ENCODE data around the gene PROC. TPM values are rescaled to one million over a fixed set of nuclear protein-coding genes. Genes with fewer than 3 reads are reported as not detected.

The PROC gene
- total RNA-seq, 1 experiment from 2014 or later: not detected

DNA sequence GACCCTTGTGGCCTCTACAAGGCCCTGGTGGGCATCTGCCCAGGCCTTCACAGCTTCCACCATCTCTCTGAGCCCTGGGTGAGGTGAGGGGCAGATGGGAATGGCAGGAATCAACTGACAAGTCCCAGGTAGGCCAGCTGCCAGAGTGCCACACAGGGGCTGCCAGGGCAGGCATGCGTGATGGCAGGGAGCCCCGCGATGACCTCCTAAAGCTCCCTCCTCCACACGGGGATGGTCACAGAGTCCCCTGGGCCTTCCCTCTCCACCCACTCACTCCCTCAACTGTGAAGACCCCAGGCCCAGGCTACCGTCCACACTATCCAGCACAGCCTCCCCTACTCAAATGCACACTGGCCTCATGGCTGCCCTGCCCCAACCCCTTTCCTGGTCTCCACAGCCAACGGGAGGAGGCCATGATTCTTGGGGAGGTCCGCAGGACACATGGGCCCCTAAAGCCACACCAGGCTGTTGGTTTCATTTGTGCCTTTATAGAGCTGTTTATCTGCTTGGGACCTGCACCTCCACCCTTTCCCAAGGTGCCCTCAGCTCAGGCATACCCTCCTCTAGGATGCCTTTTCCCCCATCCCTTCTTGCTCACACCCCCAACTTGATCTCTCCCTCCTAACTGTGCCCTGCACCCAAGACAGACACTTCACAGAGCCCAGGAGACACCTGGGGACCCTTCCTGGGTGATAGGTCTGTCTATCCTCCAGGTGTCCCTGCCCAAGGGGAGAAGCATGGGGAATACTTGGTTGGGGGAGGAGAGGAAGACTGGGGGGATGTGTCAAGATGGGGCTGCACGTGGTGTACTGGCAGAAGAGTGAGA lies 2.0 kb downstream of the PROC start:
- no peak overlapping the region for H2AFZ ChIP-seq (ENCODE audit: low read depth, low read length, poor library complexity, severe bottlenecking)
- no peaks in the 10 kb centered on the region for H3K9me3 ChIP-seq (ENCODE audit: control insufficient read depth in 1 of 2, insufficient read depth in 1 of 2, low read depth in 1 of 2, low read length in 2 of 2)
- H3K9me2 ChIP-seq (ENCODE audit: insufficient read depth): no peaks in the 10 kb centered on the region
- RAD21 ChIA-PET (ENCODE audit: low non-redundant PET in 1 of 2, low total read pairs in 2 of 2, uncharacterized antibody in 2 of 2, unreplicated experiment in 2 of 2): interaction anchor here in 1 of 2 experiments (0.6 kb wide), 1 partner anchor 13 kb away, joined by 3 read pairs; no protein-coding TSS in a partner anchor
- CTCF ChIA-PET: interaction anchor here (1.7 kb wide), 1 partner anchor 223 kb away, joined by 4 read pairs; no protein-coding TSS in a partner anchor
- no peaks in the 10 kb centered on the region for H4K20me1 ChIP-seq (ENCODE audit: insufficient read depth)
- intact Hi-C loops (cut with micrococcal nuclease): no loop called here
- H3K27me3 ChIP-seq (ENCODE audit: insufficient read depth, low read length): no peaks in the 10 kb centered on the region; the same call in 1 of the 2 replicates
- no peak overlapping the region; the same call in 1 of the 2 replicates for H3K27ac ChIP-seq (ENCODE audit: low read depth, low read length)
- no TSS peak for BruUV-seq (replicated peaks)
- no peaks in the 10 kb centered on the region for H3K79me2 ChIP-seq (ENCODE audit: insufficient read depth, low read length)
- no peak overlapping the region for H3K4me2 ChIP-seq (ENCODE audit: low read length)
- no peak for DNase-seq (ENCODE audit: low read depth, low spot score)
- TF ChIP-seq RAD21 (IDR thresholded peaks at IDR 0.05; ENCODE audit: low read depth) (no peak), FOSL1 (IDR thresholded peaks at IDR 0.05; ENCODE audit: low read depth) (no peak), CBX3 (IDR thresholded peaks at IDR 0.05; ENCODE audit: low read depth) (no peak), EGR1 (IDR thresholded peaks at IDR 0.05; ENCODE audit: low read depth) (no peak), YY1 (IDR thresholded peaks at IDR 0.05; ENCODE audit: extremely low read depth, insufficient replicate concordance, low read depth, low read length) (no peak), EZH2 (IDR thresholded peaks at IDR 0.05) (no peak), MAX (IDR thresholded peaks at IDR 0.05) (no peak), ZFX (IDR thresholded peaks at IDR 0.05) (no peak), EZH2phosphoT487 (IDR thresholded peaks at IDR 0.05; ENCODE audit: borderline replicate concordance) (no peak), SRF (IDR thresholded peaks at IDR 0.05; ENCODE audit: low read depth) (no peak), CEBPB (IDR thresholded peaks at IDR 0.05; ENCODE audit: low read depth) (no peak), ELF1 (IDR thresholded peaks at IDR 0.05; ENCODE audit: borderline replicate concordance, low read depth) (no peak)
- TF ChIP-seq, protein P1, sequence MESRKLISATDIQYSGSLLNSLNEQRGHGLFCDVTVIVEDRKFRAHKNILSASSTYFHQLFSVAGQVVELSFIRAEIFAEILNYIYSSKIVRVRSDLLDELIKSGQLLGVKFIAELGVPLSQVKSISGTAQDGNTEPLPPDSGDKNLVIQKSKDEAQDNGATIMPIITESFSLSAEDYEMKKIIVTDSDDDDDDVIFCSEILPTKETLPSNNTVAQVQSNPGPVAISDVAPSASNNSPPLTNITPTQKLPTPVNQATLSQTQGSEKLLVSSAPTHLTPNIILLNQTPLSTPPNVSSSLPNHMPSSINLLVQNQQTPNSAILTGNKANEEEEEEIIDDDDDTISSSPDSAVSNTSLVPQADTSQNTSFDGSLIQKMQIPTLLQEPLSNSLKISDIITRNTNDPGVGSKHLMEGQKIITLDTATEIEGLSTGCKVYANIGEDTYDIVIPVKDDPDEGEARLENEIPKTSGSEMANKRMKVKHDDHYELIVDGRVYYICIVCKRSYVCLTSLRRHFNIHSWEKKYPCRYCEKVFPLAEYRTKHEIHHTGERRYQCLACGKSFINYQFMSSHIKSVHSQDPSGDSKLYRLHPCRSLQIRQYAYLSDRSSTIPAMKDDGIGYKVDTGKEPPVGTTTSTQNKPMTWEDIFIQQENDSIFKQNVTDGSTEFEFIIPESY (IDR thresholded peaks at IDR 0.05; ENCODE audit: extremely low read depth, insufficient replicate concordance, low read length): no peak
- POLR2A ChIA-PET: interaction anchor here (0.6 kb wide), 1 partner anchor 88 kb away, joined by 3 read pairs; no protein-coding TSS in a partner anchor
- H3K4me1 ChIP-seq (ENCODE audit: control insufficient read depth in 1 of 2, insufficient read depth in 2 of 2, low read length in 2 of 2): peaks cover 2 to 25% of the 10 kb centered on the region in 2 experiments; a peak in 3 of 4 replicates
- no peak overlapping the region for H3K9ac ChIP-seq (ENCODE audit: low read length)
- no peak for ATAC-seq
- no peak overlapping the region for H3K4me3 ChIP-seq (replicated peaks in 1 of 2; ENCODE audit: low read depth in 1 of 2, low read length in 2 of 2)
- no peaks in the 10 kb centered on the region for H3K36me3 ChIP-seq (ENCODE audit: control insufficient read depth in 1 of 2, insufficient read depth in 2 of 2, low read length in 2 of 2)

All from HCT116 (cell line).